GM12865 (cell line): ENCODE results near the gene KLHDC2.
A peak's percentile ranks its signal among the peaks of the same experiment; 100 is the strongest.
"Not testable (repeated sequence)": the region's sequence is repeated elsewhere in the genome, so short reads cannot be mapped to it uniquely, and the experiment has no call there.

Experiments used
- DNase-seq: peaks from one replicate; pipeline ENCODE4 v3.0.0; 2010; ENCODE audit warnings: low read depth
- H3K4me3 ChIP-seq: 2 replicates; pipeline ENCODE4 v1.5.1; 2011; ENCODE audit warnings: mild to moderate bottlenecking, low read depth, low read length, control low read depth
- TF ChIP-seq, protein P1 (sequence below): IDR thresholded peaks from 2 replicates; pipeline ENCODE4 v1.5.1; 2011; ENCODE audit warnings: low read length, control low read depth, low read depth, inconsistent platforms; ENCODE audit not compliant: insufficient read depth; ENCODE audit errors: missing control alignments

KLHDC2 gene

DNA sequence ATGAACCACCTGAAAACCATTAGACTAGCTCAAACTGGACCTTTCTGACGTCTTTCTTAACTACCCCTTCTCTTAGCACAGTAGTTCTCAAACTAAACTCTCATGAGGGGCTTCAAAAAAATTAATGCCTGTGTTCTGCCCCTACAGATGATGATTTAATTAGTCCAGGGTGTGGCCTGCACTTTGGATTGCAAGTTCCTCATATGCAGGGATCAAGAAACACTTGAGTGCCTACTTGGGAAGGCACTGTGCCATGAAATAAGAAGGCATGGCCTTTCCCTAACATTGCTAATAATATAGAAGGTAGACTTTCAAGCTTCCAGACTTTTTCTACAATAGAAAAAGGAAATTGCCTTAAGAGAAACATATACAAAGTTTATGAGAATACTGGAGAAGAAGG lies 22.8 kb upstream of the KLHDC2 start:
- no peak for DNase-seq
- TF ChIP-seq, protein P1, sequence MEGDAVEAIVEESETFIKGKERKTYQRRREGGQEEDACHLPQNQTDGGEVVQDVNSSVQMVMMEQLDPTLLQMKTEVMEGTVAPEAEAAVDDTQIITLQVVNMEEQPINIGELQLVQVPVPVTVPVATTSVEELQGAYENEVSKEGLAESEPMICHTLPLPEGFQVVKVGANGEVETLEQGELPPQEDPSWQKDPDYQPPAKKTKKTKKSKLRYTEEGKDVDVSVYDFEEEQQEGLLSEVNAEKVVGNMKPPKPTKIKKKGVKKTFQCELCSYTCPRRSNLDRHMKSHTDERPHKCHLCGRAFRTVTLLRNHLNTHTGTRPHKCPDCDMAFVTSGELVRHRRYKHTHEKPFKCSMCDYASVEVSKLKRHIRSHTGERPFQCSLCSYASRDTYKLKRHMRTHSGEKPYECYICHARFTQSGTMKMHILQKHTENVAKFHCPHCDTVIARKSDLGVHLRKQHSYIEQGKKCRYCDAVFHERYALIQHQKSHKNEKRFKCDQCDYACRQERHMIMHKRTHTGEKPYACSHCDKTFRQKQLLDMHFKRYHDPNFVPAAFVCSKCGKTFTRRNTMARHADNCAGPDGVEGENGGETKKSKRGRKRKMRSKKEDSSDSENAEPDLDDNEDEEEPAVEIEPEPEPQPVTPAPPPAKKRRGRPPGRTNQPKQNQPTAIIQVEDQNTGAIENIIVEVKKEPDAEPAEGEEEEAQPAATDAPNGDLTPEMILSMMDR = no peak
- no peak overlapping the region for H3K4me3 ChIP-seq

DNA sequence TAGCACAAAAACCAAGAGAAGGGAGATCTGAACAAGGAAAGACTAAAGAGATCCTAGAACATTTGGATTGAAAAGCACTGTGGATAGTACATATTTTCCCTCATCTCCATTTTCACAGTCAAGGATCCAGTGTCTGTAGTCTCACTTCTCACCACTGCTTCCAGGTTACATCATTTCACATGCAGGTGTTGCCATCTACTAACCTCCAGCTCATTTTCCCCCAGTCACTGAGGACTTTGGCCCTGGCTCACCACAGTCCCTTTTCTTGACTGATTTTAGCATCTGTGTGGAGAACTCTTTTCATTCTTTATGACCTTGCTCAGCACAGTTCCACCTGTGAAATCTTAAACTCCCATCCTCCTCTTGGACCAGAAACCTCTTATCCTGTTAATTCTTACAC lies 21.5 kb upstream of the KLHDC2 start:
- H3K4me3 ChIP-seq, DNase-seq: not testable (repeated sequence)

DNA sequence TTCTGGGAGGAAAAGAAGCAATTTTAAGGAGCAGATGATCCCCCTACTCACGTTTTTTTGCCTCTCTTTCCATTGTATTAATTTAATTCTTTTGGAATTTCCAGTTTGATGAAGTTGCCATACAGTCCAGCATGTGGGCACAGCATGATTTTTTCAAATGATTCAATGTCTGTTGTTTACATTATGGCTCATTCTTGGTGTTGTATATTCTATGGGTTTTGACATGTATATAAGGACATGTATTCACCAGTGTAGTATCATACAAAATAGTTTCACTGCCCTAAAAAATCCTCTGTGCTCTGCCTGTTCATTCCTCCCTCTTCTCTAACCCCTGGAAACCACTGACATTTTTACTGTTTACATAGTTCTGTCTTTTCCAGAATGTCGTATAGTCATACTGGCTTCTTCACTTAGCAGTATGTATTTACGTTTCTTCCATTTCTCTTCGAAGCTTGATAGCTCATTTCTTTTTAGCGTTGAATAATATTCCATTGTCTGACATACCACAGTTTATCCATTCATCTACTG lies 13.3 kb upstream of the KLHDC2 start:
- no peak for DNase-seq
- H3K4me3 ChIP-seq = no peak overlapping the region
- TF ChIP-seq, protein P1 = no peak

DNA sequence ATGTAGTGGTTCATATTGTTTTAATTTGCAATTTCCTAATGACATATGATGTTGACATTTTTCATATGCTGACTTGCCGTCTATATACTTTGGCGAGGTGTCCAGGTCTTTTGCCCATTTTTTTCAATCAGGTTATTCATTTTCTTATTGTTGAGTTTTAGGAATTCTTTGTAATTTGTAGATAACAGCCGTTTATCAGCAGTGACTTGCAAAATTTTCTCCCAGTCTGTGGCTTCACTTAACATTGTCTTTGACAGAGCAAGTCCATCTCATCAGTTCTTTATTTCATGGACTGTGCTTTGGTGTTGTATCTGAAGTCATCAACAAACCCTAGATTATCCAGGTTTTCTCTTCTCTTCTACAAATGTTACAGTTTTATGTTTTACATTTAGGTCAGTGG lies 12.6 kb upstream of the KLHDC2 start:
- DNase-seq = no peak
- H3K4me3 ChIP-seq = no peak overlapping the region
- TF ChIP-seq, protein P1 = no peak

DNA sequence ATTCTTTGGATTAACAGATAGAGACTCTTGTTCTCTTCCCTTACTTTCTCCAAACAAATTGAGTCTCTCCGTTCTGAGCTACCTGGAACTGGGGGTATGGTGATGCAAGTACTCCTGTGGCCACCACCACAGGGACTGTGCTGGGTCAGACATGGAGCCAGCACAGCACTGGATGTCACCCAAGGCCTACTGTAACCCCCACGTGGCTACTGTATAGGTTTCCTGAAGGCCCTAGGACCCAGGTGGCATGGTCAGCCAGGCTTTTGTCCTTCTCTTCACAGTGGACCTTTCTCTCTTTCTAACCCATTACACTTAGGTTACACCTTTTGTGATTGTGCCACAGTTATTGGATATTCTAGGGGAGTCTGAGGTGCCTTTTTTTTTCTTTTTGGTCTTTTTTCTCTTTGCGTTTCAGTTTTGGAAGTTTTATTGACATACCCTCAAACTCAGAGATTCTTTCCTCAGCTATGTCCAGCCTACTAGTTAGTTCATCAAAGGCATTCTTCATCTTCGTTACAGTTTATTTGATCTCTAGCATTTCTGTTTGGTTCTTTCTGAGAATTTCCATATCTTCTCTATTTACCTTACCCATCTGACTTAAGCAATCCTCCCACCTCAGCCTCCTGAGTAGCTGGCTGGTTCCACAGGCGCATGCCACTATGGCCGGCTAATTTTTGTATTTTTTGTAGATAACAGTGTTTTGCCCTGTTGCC lies 6.0 kb upstream of the KLHDC2 start:
- no peak overlapping the region for H3K4me3 ChIP-seq
- no peak for DNase-seq
- TF ChIP-seq, protein P1 = no peak

DNA sequence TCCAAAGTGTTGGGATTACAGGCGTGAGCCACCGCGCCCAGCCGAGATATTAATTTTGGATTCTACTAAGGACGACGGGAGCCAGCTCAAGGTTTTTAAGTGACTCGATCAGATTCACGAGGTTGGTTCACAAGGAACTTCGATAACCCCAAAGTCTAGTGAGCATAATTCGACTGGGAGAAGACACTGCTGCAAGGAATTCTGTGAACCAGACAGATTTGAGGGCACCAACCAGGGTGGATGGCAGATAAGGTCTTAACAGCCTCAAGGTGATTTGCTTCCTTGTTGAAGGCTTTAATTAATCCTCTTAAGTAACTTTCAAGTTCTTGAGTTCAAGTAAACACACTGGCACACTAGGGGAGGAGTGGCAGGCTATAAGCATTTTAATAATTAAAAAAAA lies 1.1 kb upstream of the KLHDC2 start:
- TF ChIP-seq, protein P1 = no peak
- DNase-seq = no peak
- H3K4me3 ChIP-seq = peak overlapping the region; percentile 82

DNA sequence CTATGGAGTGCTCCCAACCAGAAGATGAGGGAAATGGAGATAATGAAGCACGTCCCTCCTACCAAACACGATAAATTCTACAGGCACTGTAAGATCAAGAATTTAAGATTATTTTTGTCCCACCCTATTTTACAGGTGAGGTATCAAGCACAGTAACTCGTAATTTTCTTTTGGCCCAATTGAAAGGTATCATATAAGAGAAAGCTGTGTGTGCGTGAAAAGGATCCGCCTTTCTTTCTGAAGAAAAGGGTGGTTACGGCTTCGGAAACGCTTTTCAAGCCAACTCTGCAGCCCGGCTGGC lies 733 bp upstream of the KLHDC2 start:
- DNase-seq = no peak
- TF ChIP-seq, protein P1 = no peak
- H3K4me3 ChIP-seq = peak overlapping the region; percentile 82
